ENCODE measurements around the gene CDH13. TPM values are rescaled to one million over a fixed set of nuclear protein-coding genes. Genes with fewer than 3 reads are reported as not detected.

CDH13 gene
- total RNA-seq, 1 donor from 2014 or later, result 45.1 TPM

GRCh38 chr16:82955741-82956348 is 329.1 kb downstream of the CDH13 start:
- Mint-ChIP-seq H3K36me3 (ENCODE audit: low read depth) (peaks cover 2% of the 10 kb centered on the region), H3K4me1 (ENCODE audit: low read depth) (peaks cover 6% of the 10 kb centered on the region), H3K4me3 (ENCODE audit: unreplicated experiment) (no peak overlapping the region), H3K27me3 (ENCODE audit: low read depth) (no peaks in the 10 kb centered on the region), H3K9me3 (ENCODE audit: low read depth) (no peaks in the 10 kb centered on the region), H3K27ac (ENCODE audit: unreplicated experiment) (no peak overlapping the region)
- no peak for DNase-seq (ENCODE audit: low spot score)
- TF ChIP-seq, protein P1, sequence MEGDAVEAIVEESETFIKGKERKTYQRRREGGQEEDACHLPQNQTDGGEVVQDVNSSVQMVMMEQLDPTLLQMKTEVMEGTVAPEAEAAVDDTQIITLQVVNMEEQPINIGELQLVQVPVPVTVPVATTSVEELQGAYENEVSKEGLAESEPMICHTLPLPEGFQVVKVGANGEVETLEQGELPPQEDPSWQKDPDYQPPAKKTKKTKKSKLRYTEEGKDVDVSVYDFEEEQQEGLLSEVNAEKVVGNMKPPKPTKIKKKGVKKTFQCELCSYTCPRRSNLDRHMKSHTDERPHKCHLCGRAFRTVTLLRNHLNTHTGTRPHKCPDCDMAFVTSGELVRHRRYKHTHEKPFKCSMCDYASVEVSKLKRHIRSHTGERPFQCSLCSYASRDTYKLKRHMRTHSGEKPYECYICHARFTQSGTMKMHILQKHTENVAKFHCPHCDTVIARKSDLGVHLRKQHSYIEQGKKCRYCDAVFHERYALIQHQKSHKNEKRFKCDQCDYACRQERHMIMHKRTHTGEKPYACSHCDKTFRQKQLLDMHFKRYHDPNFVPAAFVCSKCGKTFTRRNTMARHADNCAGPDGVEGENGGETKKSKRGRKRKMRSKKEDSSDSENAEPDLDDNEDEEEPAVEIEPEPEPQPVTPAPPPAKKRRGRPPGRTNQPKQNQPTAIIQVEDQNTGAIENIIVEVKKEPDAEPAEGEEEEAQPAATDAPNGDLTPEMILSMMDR (IDR thresholded peaks at IDR 0.05), result no peak

- DNase-seq (ENCODE audit: low spot score), result no peak
- Mint-ChIP-seq H3K4me3 (ENCODE audit: unreplicated experiment) (no peak overlapping the region), H3K4me1 (ENCODE audit: low read depth) (peaks cover 6% of the 10 kb centered on the region), H3K27ac (ENCODE audit: unreplicated experiment) (no peak overlapping the region), H3K9me3 (ENCODE audit: low read depth) (no peaks in the 10 kb centered on the region), H3K27me3 (ENCODE audit: low read depth) (no peaks in the 10 kb centered on the region), H3K36me3 (ENCODE audit: low read depth) (peaks cover 2% of the 10 kb centered on the region)
- TF ChIP-seq, protein P1 (IDR thresholded peaks at IDR 0.05), result no peak
Observed at GRCh38 chr16:82957212-82957611, 330.4 kb downstream of the CDH13 start.

DNA sequence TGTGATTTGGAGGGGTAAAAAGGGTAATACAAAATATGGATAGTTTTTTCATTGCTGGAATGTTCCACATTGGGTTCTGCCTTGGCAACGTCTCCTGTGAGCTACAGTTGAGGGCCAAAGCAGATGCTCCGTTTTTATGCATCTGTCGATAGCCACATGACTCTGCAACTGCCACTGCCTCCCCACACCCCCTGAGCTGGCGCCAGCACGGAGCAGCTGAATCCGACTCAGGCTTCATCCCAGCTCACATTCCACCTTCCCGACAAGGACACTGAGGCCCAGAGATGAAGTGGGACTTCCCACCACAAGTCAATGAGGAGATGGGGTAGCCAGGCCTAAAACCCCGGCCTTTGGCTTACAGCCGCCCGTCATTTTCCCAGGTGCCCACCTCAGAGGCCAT is 334.1 kb downstream of the CDH13 start:
- H3K36me3 Mint-ChIP-seq (ENCODE audit: low read depth), result peaks cover 2% of the 10 kb centered on the region
- H3K4me1 Mint-ChIP-seq (ENCODE audit: low read depth), result peaks cover 3% of the 10 kb centered on the region
- TF ChIP-seq, protein P1 (IDR thresholded peaks at IDR 0.05), result no peak
- H3K27me3 Mint-ChIP-seq (ENCODE audit: low read depth), result no peaks in the 10 kb centered on the region
- no peak overlapping the region for H3K4me3 Mint-ChIP-seq (ENCODE audit: unreplicated experiment)
- no peak overlapping the region for H3K27ac Mint-ChIP-seq (ENCODE audit: unreplicated experiment)
- no peak for DNase-seq (ENCODE audit: low spot score)
- no peaks in the 10 kb centered on the region for H3K9me3 Mint-ChIP-seq (ENCODE audit: low read depth)

- no peak overlapping the region for H3K27ac Mint-ChIP-seq (ENCODE audit: unreplicated experiment)
- DNase-seq (ENCODE audit: low spot score), result no peak
- peaks cover 2% of the 10 kb centered on the region for H3K36me3 Mint-ChIP-seq (ENCODE audit: low read depth)
- H3K4me3 Mint-ChIP-seq (ENCODE audit: unreplicated experiment), result no peak overlapping the region
- peaks cover 6% of the 10 kb centered on the region for H3K9me3 Mint-ChIP-seq (ENCODE audit: low read depth)
- H3K27me3 Mint-ChIP-seq (ENCODE audit: low read depth), result no peaks in the 10 kb centered on the region
- TF ChIP-seq, protein P1 (IDR thresholded peaks at IDR 0.05), result no peak
- H3K4me1 Mint-ChIP-seq (ENCODE audit: low read depth), result no peaks in the 10 kb centered on the region
Observed at GRCh38 chr16:82963653-82964052, 336.9 kb downstream of the CDH13 start.

GRCh38 chr16:82965808-82966207 is 339.0 kb downstream of the CDH13 start:
- no peaks in the 10 kb centered on the region for H3K27me3 Mint-ChIP-seq (ENCODE audit: low read depth)
- TF ChIP-seq, protein P1 (IDR thresholded peaks at IDR 0.05), result no peak
- no peak overlapping the region for H3K27ac Mint-ChIP-seq (ENCODE audit: unreplicated experiment)
- H3K4me1 Mint-ChIP-seq (ENCODE audit: low read depth), result no peaks in the 10 kb centered on the region
- peaks cover 6% of the 10 kb centered on the region for H3K9me3 Mint-ChIP-seq (ENCODE audit: low read depth)
- no peak overlapping the region for H3K4me3 Mint-ChIP-seq (ENCODE audit: unreplicated experiment)
- H3K36me3 Mint-ChIP-seq (ENCODE audit: low read depth), result no peaks in the 10 kb centered on the region
- DNase-seq (ENCODE audit: low spot score), result no peak
